ENCODE data around the gene SPCS3. TPM values are rescaled to one million over a fixed set of nuclear protein-coding genes. Genes with fewer than 3 reads are reported as not detected.

The SPCS3 gene
- total and polyA plus RNA-seq, 5 donors, result 33.7 to 139 (median 87.2) TPM

DNA sequence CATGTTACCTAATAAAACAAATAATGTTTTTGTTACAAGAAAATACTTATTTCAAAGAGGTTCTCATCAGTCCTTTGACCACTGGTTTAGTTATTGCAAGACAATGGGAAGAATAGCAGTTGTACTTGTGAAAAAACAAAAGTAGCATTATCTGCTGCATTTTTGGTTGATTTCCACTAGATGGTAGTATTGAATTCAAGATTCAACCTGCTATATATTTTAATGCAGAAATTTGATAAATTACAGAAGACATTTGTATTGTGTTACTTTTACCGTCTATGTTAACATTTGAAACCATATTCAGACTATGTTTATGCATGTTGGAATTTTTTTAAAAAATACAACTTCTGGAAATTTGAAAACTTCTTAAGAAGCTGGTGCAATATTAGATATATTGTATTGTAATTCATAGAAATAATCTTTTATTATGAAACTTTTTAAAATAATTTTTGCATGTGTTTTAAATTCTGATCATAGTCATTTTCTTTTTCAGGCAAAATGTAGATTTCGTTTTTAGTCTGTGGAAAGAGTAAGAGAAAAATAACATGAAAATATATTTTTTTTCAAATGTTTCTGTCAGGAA lies 56.4 kb downstream of the SPCS3 start:
- intact Hi-C loops (cut with DNase I), result loop anchor here in 2 of 4 donors (5.0 to 10.0 kb wide), 3 partner anchors 419 to 671 kb away; partner anchors contain the start of gene VEGFC (in 1 of the 2)
- H3K4me1 ChIP-seq (ENCODE audit: control insufficient read depth, insufficient read depth, low read length), result no peaks in the 10 kb centered on the region
- H3K27me3 ChIP-seq (ENCODE audit: control insufficient read depth, insufficient read depth), result no peaks in the 10 kb centered on the region
- no peak overlapping the region for H3K27ac ChIP-seq (ENCODE audit: low read length)
- ATAC-seq, result no peak
- DNase-seq, result no peak
- 9% methylated on average over 2 of the region's 2 CpGs for WGBS
- no peak overlapping the region for H3K4me3 ChIP-seq (ENCODE audit: low read length)
- no peaks in the 10 kb centered on the region for H3K9me3 ChIP-seq (ENCODE audit: control insufficient read depth, low read length)

GRCh38 chr4:176377780-176378179 lies 58.0 kb downstream of the SPCS3 start:
- intact Hi-C loops (cut with DNase I), result loop anchor here in 2 of 4 donors (5.0 to 10.0 kb wide), 3 partner anchors 417 to 670 kb away; partner anchors contain the start of gene VEGFC (in 1 of the 2)
- Histone ChIP-seq H3K9me3 (ENCODE audit: control insufficient read depth, low read length) (no peaks in the 10 kb centered on the region), H3K4me3 (ENCODE audit: low read length) (no peak overlapping the region), H3K4me1 (ENCODE audit: control insufficient read depth, insufficient read depth, low read length) (no peaks in the 10 kb centered on the region), H3K27me3 (ENCODE audit: control insufficient read depth, insufficient read depth) (no peaks in the 10 kb centered on the region), H3K27ac (ENCODE audit: low read length) (no peak overlapping the region)
- DNase-seq (no peak), ATAC-seq (peak in 1 of 2 donors; percentile 34)

- ATAC-seq (peak in 1 of 2 donors; percentile 40), DNase-seq (no peak)
- Histone ChIP-seq H3K27ac (ENCODE audit: low read length) (no peak overlapping the region), H3K27me3 (ENCODE audit: control insufficient read depth, insufficient read depth) (no peaks in the 10 kb centered on the region), H3K4me1 (ENCODE audit: control insufficient read depth, insufficient read depth, low read length) (no peaks in the 10 kb centered on the region), H3K9me3 (ENCODE audit: control insufficient read depth, low read length) (no peaks in the 10 kb centered on the region), H3K4me3 (ENCODE audit: low read length) (no peak overlapping the region)
- intact Hi-C loops (cut with DNase I), result loop anchor here in 1 of 4 donors (5.0 kb wide), 1 partner anchor 662 kb away; no protein-coding TSS in a partner anchor
- 73% methylated on average over 11 of the region's 11 CpGs for WGBS
Observed at GRCh38 chr4:176380352-176381157, 60.8 kb downstream of the SPCS3 start.

Other genes with a start within 250 kb of the SPCS3 start
- 1 to 10 TPM in 1 of 4 donors, under 1 TPM in 1, not detected in 2; 0.23 to 1.0 TPM for gene SPATA4, start 124.4 kb upstream of the SPCS3 start, total RNA-seq
- gene SPATA4, start 124.4 kb upstream of the SPCS3 start, polyA plus RNA-seq, result 0.34 TPM
- 1 to 10 TPM; 3.2 to 5.1 (median 4.4) TPM for gene ASB5, start 50.7 kb upstream of the SPCS3 start, total RNA-seq
- 1.4 TPM for gene ASB5, start 50.7 kb upstream of the SPCS3 start, polyA plus RNA-seq